ENCODE results near the gene ZNF772. TPM values are rescaled to one million over a fixed set of nuclear protein-coding genes. Genes with fewer than 3 reads are reported as not detected.

The ZNF772 gene
- total RNA-seq, 6 experiments from 2014 or later: 1.7 to 4.8 (median 2.6) TPM

- H3K4me3 ChIP-seq: no peak overlapping the region
Measured at GRCh38 chr19:57473646-57474045, 3.7 kb downstream of the ZNF772 start.

DNA sequence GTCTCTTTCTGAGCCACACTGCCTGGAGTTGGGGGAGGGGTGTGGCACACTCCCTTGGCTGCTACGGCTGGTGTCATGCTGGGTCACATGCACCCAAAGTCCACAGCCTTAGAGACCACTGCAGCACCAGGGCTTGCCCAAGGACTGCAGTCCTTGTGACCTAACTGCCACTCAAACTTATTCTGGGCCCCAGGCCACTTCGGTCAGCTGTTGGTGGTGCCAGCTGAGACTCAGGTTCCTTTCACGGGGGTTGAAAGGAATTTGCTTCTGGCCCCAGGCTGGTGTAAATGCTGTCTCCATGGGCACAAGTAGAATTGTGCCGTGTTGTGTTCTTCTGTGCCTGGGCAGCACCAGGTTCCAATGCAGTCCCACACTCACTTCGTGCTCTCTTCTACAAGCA lies 10.9 kb downstream of the ZNF772 start:
- Histone ChIP-seq H3K27ac (no peak overlapping the region), H3K4me1 (no peaks in the 10 kb centered on the region), H3K4me3 (no peak overlapping the region), H3K27me3 (no peaks in the 10 kb centered on the region), H3K9me3 (peaks cover 0 to 66% (median 15%) of the 10 kb centered on the region in 4 donors), H3K36me3 (peaks cover 0 to 5% (median 0%) of the 10 kb centered on the region in 4 donors)
- ATAC-seq: no peak
- intact Hi-C loops (cut with DNase I): no loop called here
- WGBS (ENCODE audit: insufficient coverage, low coverage, low lambda C conversion rate, missing lambda C conversion rate): 80% methylated on average over 2 of the region's 5 CpGs
- no peak for DNase-seq
- TF ChIP-seq CTCF (IDR thresholded peaks at IDR 0.05) (no peak), POLR2A (IDR thresholded peaks at IDR 0.05) (no peak)

More at GRCh38 chr19:57473646-57474045, 3.7 kb downstream of the ZNF772 start:
- peaks cover 0 to 7% (median 0%) of the 10 kb centered on the region in 4 donors for H3K4me1 ChIP-seq
- ATAC-seq (no peak), DNase-seq (no peak)
- H3K9me3 ChIP-seq: peaks cover 0 to 77% (median 33%) of the 10 kb centered on the region in 4 donors
- WGBS (ENCODE audit: insufficient coverage, low coverage, low lambda C conversion rate, missing lambda C conversion rate): 86% methylated on average over 3 of the region's 4 CpGs
- TF ChIP-seq CTCF (IDR thresholded peaks at IDR 0.05): no peak
- no peak for TF ChIP-seq POLR2A (IDR thresholded peaks at IDR 0.05)
- H3K27ac ChIP-seq: no peak overlapping the region
- no peaks in the 10 kb centered on the region for H3K27me3 ChIP-seq
- intact Hi-C loops (cut with DNase I): no loop called here
- peaks cover 0 to 16% (median 6%) of the 10 kb centered on the region in 4 donors for H3K36me3 ChIP-seq

GRCh38 chr19:57465680-57466381 lies 11.5 kb downstream of the ZNF772 start:
- no peaks in the 10 kb centered on the region for H3K27me3 ChIP-seq
- 82% methylated on average over 3 of the region's 5 CpGs for WGBS (ENCODE audit: insufficient coverage, low coverage, low lambda C conversion rate, missing lambda C conversion rate)
- DNase-seq: no peak
- no peak for ATAC-seq
- no peak overlapping the region for H3K4me3 ChIP-seq
- intact Hi-C loops (cut with DNase I): no loop called here
- no peaks in the 10 kb centered on the region for H3K4me1 ChIP-seq
- H3K36me3 ChIP-seq: peaks cover 0 to 5% (median 0%) of the 10 kb centered on the region in 4 donors
- H3K27ac ChIP-seq: no peak overlapping the region
- TF ChIP-seq POLR2A (IDR thresholded peaks at IDR 0.05) (no peak), CTCF (IDR thresholded peaks at IDR 0.05) (peak in 3 of 4 donors; percentile 6 to 12 (median 9))
- peaks cover 0 to 67% (median 15%) of the 10 kb centered on the region in 4 donors for H3K9me3 ChIP-seq

GRCh38 chr19:57452307-57452706 lies 25.1 kb downstream of the ZNF772 start:
- intact Hi-C loops (cut with DNase I): no loop called here
- WGBS (ENCODE audit: insufficient coverage, low coverage, low lambda C conversion rate, missing lambda C conversion rate): 95% methylated on average over 3 of the region's 3 CpGs
- Histone ChIP-seq H3K4me1 (no peaks in the 10 kb centered on the region), H3K9me3 (peaks cover 0 to 17% (median 4%) of the 10 kb centered on the region in 4 donors), H3K36me3 (no peaks in the 10 kb centered on the region), H3K4me3 (no peak overlapping the region), H3K27me3 (no peaks in the 10 kb centered on the region), H3K27ac (no peak overlapping the region)
- TF ChIP-seq CTCF (IDR thresholded peaks at IDR 0.05): no peak
- TF ChIP-seq POLR2A (IDR thresholded peaks at IDR 0.05): no peak
- DNase-seq (no peak), ATAC-seq (no peak)

Data from right lobe of liver (tissue), 6 donors.